ENCODE results near the gene ZNF668.

DNA sequence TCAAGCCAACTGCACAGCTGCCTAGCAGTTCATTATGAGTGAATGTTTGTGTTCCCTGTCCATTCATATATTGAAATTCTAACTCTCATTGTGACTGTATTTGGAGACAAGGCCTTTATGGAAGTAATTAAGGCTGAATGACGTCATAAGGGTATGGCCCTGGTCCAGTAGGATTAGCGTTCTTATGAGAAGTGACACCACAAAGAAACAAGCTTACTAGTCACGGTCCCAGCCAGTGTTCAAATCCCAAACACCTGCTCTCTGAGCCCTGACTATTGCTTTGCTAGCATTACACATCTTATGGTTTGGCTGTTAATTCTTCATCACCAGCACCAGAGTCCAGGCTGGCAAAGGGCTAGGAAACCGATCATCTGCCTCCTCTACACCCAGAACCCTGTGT is 2.2 kb downstream of the ZNF668 start:
- TF ChIP-seq, protein P1, sequence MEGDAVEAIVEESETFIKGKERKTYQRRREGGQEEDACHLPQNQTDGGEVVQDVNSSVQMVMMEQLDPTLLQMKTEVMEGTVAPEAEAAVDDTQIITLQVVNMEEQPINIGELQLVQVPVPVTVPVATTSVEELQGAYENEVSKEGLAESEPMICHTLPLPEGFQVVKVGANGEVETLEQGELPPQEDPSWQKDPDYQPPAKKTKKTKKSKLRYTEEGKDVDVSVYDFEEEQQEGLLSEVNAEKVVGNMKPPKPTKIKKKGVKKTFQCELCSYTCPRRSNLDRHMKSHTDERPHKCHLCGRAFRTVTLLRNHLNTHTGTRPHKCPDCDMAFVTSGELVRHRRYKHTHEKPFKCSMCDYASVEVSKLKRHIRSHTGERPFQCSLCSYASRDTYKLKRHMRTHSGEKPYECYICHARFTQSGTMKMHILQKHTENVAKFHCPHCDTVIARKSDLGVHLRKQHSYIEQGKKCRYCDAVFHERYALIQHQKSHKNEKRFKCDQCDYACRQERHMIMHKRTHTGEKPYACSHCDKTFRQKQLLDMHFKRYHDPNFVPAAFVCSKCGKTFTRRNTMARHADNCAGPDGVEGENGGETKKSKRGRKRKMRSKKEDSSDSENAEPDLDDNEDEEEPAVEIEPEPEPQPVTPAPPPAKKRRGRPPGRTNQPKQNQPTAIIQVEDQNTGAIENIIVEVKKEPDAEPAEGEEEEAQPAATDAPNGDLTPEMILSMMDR (IDR thresholded peaks at IDR 0.05): no peak
- TF ChIP-seq EZH2 (IDR thresholded peaks at IDR 0.05; ENCODE audit: borderline replicate concordance, insufficient read depth, low read depth, low read length, poor library complexity, severe bottlenecking): no peak
